DOHH2 (cell line): ENCODE measurements around the gene KCNMA1.

Source experiments
- H3F3A ChIP-seq: fragments of 200-600 bp; sonication (generic), shearing (Covaris generic); 2 replicates; pipeline ENCODE4 v1.6.0; 2016; ENCODE audit warnings: antibody characterized with exemption, mild to moderate bottlenecking; ENCODE audit not compliant: control insufficient read depth, insufficient read depth
- H3K27ac ChIP-seq: fragments of 200-600 bp; sonication (generic); 2 replicates; pipeline ENCODE4 v1.5.1; 2014; ENCODE audit warnings: low read depth, mild to moderate bottlenecking, low read length, moderate library complexity
- H3K27me3 ChIP-seq: fragments of 200-600 bp; sonication (generic); 2 replicates; pipeline ENCODE4 v1.6.1; 2014; ENCODE audit warnings: mild to moderate bottlenecking, low read length, mixed read lengths; ENCODE audit not compliant: control insufficient read depth
- H3K36me3 ChIP-seq: fragments of 200-600 bp; sonication (generic); 2 replicates; pipeline ENCODE4 v1.6.1; 2014; ENCODE audit warnings: mild to moderate bottlenecking, low read length, moderate library complexity, mixed read lengths; ENCODE audit not compliant: control insufficient read depth
- H3K4me1 ChIP-seq: fragments of 200-600 bp; sonication (generic); 2 replicates; pipeline ENCODE4 v1.6.1; 2014; ENCODE audit warnings: mild to moderate bottlenecking, low read length, mixed read lengths; ENCODE audit not compliant: control insufficient read depth
- H3K4me2 ChIP-seq: fragments of 200-600 bp; sonication (generic); 2 replicates; pipeline ENCODE4 v1.6.0; 2014; ENCODE audit warnings: mild to moderate bottlenecking, low read length, moderate library complexity
- H3K4me3 ChIP-seq: fragments of 200-600 bp; sonication (generic); 2 replicates; pipeline ENCODE4 v1.5.1; 2014; ENCODE audit warnings: mild to moderate bottlenecking, low read length, mixed read lengths
- H3K79me2 ChIP-seq: fragments of 200-600 bp; sonication (generic); 2 replicates; pipeline ENCODE4 v1.6.1; 2014; ENCODE audit warnings: mild to moderate bottlenecking, low read length, mixed read lengths; ENCODE audit not compliant: control insufficient read depth
- H3K9me2 ChIP-seq: fragments of 200-600 bp; sonication (generic); replicated peaks from 2 replicates; pipeline ENCODE4 v1.6.1; 2014; ENCODE audit warnings: mild to moderate bottlenecking, low read length, mixed read lengths; ENCODE audit not compliant: control insufficient read depth
- H3K9me3 ChIP-seq: fragments of 200-600 bp; sonication (generic); 2 replicates; pipeline ENCODE4 v1.6.1; 2014; ENCODE audit warnings: antibody characterized with exemption, low read length, mixed read lengths; ENCODE audit not compliant: control insufficient read depth, insufficient read depth
- H4K20me1 ChIP-seq: fragments of 200-600 bp; sonication (generic); 2 replicates; pipeline ENCODE4 v1.6.0; 2014; ENCODE audit warnings: low read depth, mild to moderate bottlenecking, antibody characterized with exemption, low read length, moderate library complexity; ENCODE audit not compliant: control insufficient read depth, insufficient read depth
- EZH2phosphoT487 ChIP-seq: fragments of 200-600 bp; sonication (generic); IDR thresholded peaks from 2 replicates; pipeline ENCODE4 v1.6.1; 2017; ENCODE audit warnings: borderline replicate concordance, mild to moderate bottlenecking, antibody characterized with exemption, low read length, moderate library complexity, mixed read lengths
- TF ChIP-seq, protein P1 (sequence below): fragments of 200-600 bp; sonication (generic); IDR thresholded peaks from one replicate; pipeline ENCODE4 v1.5.1; 2014; ENCODE audit warnings: antibody characterized with exemption, mild to moderate bottlenecking, low read depth, low read length; ENCODE audit not compliant: poor library complexity, severe bottlenecking

KCNMA1 gene

DNA sequence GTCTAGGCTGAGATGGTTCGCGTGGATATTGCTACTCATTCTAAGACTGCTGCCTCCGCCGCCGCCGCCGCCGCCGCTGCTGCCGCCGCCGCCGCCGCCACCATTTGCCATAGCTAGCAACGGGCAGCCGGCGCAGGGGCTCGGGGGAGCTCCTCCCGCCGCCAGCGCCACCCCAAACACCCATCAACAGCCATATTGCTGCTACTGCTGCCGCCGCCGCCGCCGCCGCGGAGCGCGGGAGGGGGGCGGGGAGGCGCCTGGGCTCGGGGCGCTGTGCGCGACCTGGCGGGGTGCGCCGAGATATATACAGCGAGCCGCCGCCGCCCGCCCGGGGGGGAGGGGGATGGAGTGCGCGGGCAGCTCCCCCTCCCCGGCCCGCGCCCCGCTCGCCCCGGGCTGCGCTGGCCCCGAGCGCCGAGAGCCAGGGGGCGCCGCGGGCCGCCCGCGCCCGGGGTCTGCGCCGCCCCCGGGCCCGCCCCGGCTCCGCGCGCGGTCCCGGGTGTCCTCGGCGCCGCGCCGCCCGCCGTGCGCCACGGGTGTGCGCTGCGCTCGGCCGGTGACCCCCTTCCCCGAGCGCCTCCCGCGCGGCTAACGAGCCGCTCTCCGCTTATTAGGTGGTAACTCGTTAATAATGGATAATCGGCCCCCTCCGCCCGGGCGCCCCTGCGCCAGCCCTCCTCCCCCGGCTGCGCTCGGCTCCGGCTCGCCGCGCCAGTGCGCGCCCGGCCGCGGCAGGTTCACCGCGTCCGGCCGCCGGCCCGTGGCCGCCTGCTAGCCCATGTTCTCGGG lies at the start of gene KCNMA1:
Gene KCNMA1 (minus strand): TSS at position 277 of the 789 bp plus-strand sequence.
- no peaks in the 10 kb centered on the region for H3F3A ChIP-seq
- H3K9me3 ChIP-seq, result no peaks in the 10 kb centered on the region
- no peak within 1 kb of the TSS for H3K27ac ChIP-seq
- H3K79me2 ChIP-seq, result no peaks in the 10 kb centered on the region
- no peaks in the 10 kb centered on the region for H3K36me3 ChIP-seq
- no peak within 1 kb of the TSS for H3K4me2 ChIP-seq
- H3K27me3 ChIP-seq, result peaks cover 39% of the 10 kb centered on the region
- TF ChIP-seq, protein P1, sequence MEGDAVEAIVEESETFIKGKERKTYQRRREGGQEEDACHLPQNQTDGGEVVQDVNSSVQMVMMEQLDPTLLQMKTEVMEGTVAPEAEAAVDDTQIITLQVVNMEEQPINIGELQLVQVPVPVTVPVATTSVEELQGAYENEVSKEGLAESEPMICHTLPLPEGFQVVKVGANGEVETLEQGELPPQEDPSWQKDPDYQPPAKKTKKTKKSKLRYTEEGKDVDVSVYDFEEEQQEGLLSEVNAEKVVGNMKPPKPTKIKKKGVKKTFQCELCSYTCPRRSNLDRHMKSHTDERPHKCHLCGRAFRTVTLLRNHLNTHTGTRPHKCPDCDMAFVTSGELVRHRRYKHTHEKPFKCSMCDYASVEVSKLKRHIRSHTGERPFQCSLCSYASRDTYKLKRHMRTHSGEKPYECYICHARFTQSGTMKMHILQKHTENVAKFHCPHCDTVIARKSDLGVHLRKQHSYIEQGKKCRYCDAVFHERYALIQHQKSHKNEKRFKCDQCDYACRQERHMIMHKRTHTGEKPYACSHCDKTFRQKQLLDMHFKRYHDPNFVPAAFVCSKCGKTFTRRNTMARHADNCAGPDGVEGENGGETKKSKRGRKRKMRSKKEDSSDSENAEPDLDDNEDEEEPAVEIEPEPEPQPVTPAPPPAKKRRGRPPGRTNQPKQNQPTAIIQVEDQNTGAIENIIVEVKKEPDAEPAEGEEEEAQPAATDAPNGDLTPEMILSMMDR, result no peak
- TF ChIP-seq EZH2phosphoT487, result no peak
- H3K9me2 ChIP-seq, result no peaks in the 10 kb centered on the region
- H3K4me3 ChIP-seq, result no peak within 1 kb of the TSS
- no peaks in the 10 kb centered on the region for H3K4me1 ChIP-seq
- H4K20me1 ChIP-seq, result no peaks in the 10 kb centered on the region

DNA sequence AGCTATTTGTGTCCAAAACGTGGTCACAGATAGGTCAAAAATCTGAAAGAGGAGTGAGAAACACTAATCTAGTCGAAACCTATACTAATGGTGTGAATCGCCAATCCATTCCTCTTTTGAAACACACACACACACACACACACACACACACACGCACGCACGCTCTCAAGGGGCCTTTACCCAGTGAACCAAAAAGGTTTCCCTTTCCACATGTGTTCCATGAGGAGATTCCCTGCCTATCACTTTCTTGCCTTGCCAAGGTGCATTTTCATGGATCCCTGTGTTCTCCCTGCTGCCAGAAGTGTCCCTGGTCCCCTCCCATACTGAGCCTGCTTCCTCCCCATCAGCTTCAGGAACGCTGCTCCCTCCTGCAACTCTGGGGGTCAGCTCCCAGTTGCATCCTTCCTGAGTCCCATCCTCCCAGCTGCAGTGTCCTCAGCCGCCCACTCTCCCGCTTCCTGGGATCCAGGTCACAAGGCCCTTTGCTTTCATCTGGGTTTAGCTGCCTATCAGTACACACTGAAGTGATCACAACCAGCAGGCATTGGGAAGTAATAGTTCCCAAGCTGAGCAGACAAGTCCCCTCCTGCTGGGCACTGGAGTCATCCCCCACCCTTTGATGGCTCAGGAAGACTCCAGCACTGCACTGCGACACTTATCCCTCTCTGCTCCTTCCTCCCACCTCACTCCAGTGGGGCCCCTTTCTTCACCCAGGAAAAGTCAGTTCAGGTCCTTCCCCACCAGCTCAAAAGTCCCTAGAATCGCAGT lies 49.2 kb upstream of the KCNMA1 start:
- H3K27ac ChIP-seq, result no peak overlapping the region
- H3K79me2 ChIP-seq, result no peaks in the 10 kb centered on the region
- TF ChIP-seq, protein P1, result no peak
- TF ChIP-seq EZH2phosphoT487, result no peak
- peaks cover 56% of the 10 kb centered on the region for H3K27me3 ChIP-seq
- no peak overlapping the region for H3K4me3 ChIP-seq
- no peaks in the 10 kb centered on the region for H4K20me1 ChIP-seq
- H3K4me1 ChIP-seq, result no peaks in the 10 kb centered on the region
- no peaks in the 10 kb centered on the region for H3K36me3 ChIP-seq
- H3K9me2 ChIP-seq, result no peaks in the 10 kb centered on the region
- H3F3A ChIP-seq, result no peaks in the 10 kb centered on the region
- H3K4me2 ChIP-seq, result no peak overlapping the region
- H3K9me3 ChIP-seq, result no peaks in the 10 kb centered on the region

DNA sequence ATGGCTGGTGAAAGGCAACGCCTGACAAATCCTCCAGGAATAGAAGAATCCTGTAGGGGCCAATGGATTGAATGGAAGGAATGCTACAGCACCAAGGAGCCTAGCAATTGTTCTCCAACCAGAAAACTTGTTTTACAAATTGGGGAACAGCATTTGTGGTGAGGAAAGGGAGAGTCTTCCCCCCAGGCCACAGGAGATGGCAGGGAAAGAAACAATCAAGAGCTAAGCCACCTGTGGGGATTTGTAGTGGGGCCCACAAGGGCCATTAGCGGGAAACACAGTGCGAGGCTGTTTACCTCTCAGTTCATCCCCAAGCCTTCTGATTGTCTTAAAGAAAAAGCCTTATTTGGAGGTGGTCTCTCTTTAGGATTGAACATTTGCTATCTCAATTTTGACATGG lies 48.5 kb upstream of the KCNMA1 start:
- Histone ChIP-seq H3K9me3 (no peaks in the 10 kb centered on the region), H3K4me2 (no peak overlapping the region), H4K20me1 (no peaks in the 10 kb centered on the region), H3K27ac (no peak overlapping the region), H3K27me3 (peaks cover 54% of the 10 kb centered on the region), H3K36me3 (no peaks in the 10 kb centered on the region), H3K4me1 (no peaks in the 10 kb centered on the region), H3K4me3 (no peak overlapping the region), H3K79me2 (no peaks in the 10 kb centered on the region), H3F3A (no peaks in the 10 kb centered on the region), H3K9me2 (no peaks in the 10 kb centered on the region)
- TF ChIP-seq EZH2phosphoT487, result no peak
- TF ChIP-seq, protein P1, result no peak
